Esophagus muscularis mucosa (tissue), 4 donors: ENCODE results near the gene TRIM50.
"Not testable (repeated sequence)": the region's sequence is repeated elsewhere in the genome, so short reads cannot be mapped to it uniquely, and the experiment has no call there.

Source experiments
- CTCF ChIP-seq, 3 experiments: fragments of 200-600 bp in 2 of 3; fragments of 450-650 bp in 1 of 3; sonication (generic) in 2 of 3; IDR thresholded peaks; one replicate each; pipeline ENCODE4 v1.5.1; 2017 to 2019; ENCODE audit warnings: antibody characterized with exemption in 3 of 3, mild to moderate bottlenecking in 2 of 3, moderate library complexity in 1 of 3
- EP300 ChIP-seq: sonication (generic); formaldehyde crosslinking; IDR thresholded peaks from one replicate; pipeline ENCODE4 v1.6.1; 2017; ENCODE audit warnings: antibody characterized with exemption
- POLR2A ChIP-seq: fragments of 450-650 bp; IDR thresholded peaks from one replicate; pipeline ENCODE4 v1.6.1; 2017; ENCODE audit warnings: antibody characterized with exemption, moderate library complexity, mild to moderate bottlenecking, low read depth
- POLR2AphosphoS5 ChIP-seq, 2 donors: sonication (generic); formaldehyde crosslinking; IDR thresholded peaks; one replicate each; pipeline ENCODE4 v1.6.1; 2017; ENCODE audit warnings: antibody characterized with exemption in 2 of 2

- not testable (repeated sequence) for TF ChIP-seq CTCF (IDR thresholded peaks at IDR 0.05); POLR2AphosphoS5 (IDR thresholded peaks at IDR 0.05); POLR2A; EP300
Measured at GRCh38 chr7:73319541-73319940, 8.3 kb downstream of the TRIM50 start.
